H9 (cell line): ENCODE measurements around the gene RXFP1. TPM values are rescaled to one million over a fixed set of nuclear protein-coding genes. Genes with fewer than 3 reads are reported as not detected.

Source experiments
- DNase-seq: peaks from one replicate; pipeline ENCODE4 v3.0.0-alpha.2; 2017
- H2AFZ ChIP-seq: one replicate; pipeline ENCODE4 v1.6.1; 2013; ENCODE audit warnings: mild to moderate bottlenecking, low read length, control low read depth, moderate library complexity
- H2AK5ac ChIP-seq: 2 replicates; pipeline ENCODE4 v1.6.1; 2013; ENCODE audit warnings: low read length, control low read depth, mixed read lengths; ENCODE audit not compliant: insufficient read length
- H2BK120ac ChIP-seq: one replicate; pipeline ENCODE4 v1.6.1; 2013; ENCODE audit warnings: low read depth, mild to moderate bottlenecking, low read length, control low read depth, inconsistent platforms; ENCODE audit not compliant: poor library complexity, severe bottlenecking
- H2BK12ac ChIP-seq: 2 replicates; pipeline ENCODE4 v1.6.1; 2013; ENCODE audit warnings: low read length, control low read depth, mixed read lengths, low read depth; ENCODE audit not compliant: insufficient read length
- H2BK15ac ChIP-seq: 2 replicates; pipeline ENCODE4 v1.6.1; 2013; ENCODE audit warnings: low read depth, low read length, control low read depth
- H2BK20ac ChIP-seq: one replicate; pipeline ENCODE4 v1.6.1; 2013; ENCODE audit warnings: low read depth, mild to moderate bottlenecking, low read length, control low read depth, inconsistent platforms; ENCODE audit not compliant: poor library complexity, severe bottlenecking
- H2BK5ac ChIP-seq: 2 replicates; pipeline ENCODE4 v1.6.1; 2013; ENCODE audit warnings: low read length, control low read depth, mixed read lengths; ENCODE audit not compliant: insufficient read length
- H3K14ac ChIP-seq: 2 replicates; pipeline ENCODE4 v1.6.1; 2013; ENCODE audit warnings: low read length, control low read depth; ENCODE audit not compliant: insufficient read depth
- H3K18ac ChIP-seq: 2 replicates; pipeline ENCODE4 v1.6.1; 2013; ENCODE audit warnings: low read depth, mild to moderate bottlenecking, mixed read lengths, low read length, control low read depth; ENCODE audit not compliant: insufficient read length
- H3K23ac ChIP-seq: 2 replicates; pipeline ENCODE4 v1.6.1; 2013; ENCODE audit warnings: low read length, control low read depth, mixed read lengths, low read depth; ENCODE audit not compliant: insufficient read length
- H3K23me2 ChIP-seq: 2 replicates; pipeline ENCODE4 v1.6.1; 2013; ENCODE audit warnings: low read depth, mild to moderate bottlenecking, mixed read lengths, low read length, control low read depth; ENCODE audit not compliant: insufficient read length, poor library complexity, severe bottlenecking
- H3K27ac ChIP-seq: 2 replicates; pipeline ENCODE4 v1.5.1; 2013; ENCODE audit warnings: low read length, control low read depth, mixed read lengths, low read depth; ENCODE audit not compliant: insufficient read length
- H3K27me3 ChIP-seq: 2 replicates; pipeline ENCODE4 v1.6.1; 2013; ENCODE audit warnings: low read length, control low read depth, inconsistent platforms; ENCODE audit not compliant: insufficient read depth
- H3K4ac ChIP-seq: 2 replicates; pipeline ENCODE4 v1.6.1; 2013; ENCODE audit warnings: low read depth, mild to moderate bottlenecking, control low read depth, inconsistent platforms, low read length, moderate library complexity
- H3K4me1 ChIP-seq: 2 replicates; pipeline ENCODE4 v1.6.1; 2013; ENCODE audit warnings: low read length, control low read depth, inconsistent platforms; ENCODE audit not compliant: insufficient read depth
- H3K4me2 ChIP-seq: 2 replicates; pipeline ENCODE4 v1.6.1; 2013; ENCODE audit warnings: low read length, control low read depth, mixed read lengths; ENCODE audit not compliant: insufficient read length, insufficient read depth
- H3K56ac ChIP-seq: 2 replicates; pipeline ENCODE4 v1.6.1; 2013; ENCODE audit warnings: low read depth, mild to moderate bottlenecking, mixed read lengths, low read length, control low read depth; ENCODE audit not compliant: insufficient read length
- H3K79me1 ChIP-seq: 2 replicates; pipeline ENCODE4 v1.6.1; 2013; ENCODE audit warnings: low read depth, mild to moderate bottlenecking, moderate library complexity, low read length, control low read depth, inconsistent platforms; ENCODE audit not compliant: insufficient read depth, poor library complexity, severe bottlenecking
- H3K79me2 ChIP-seq: 2 replicates; pipeline ENCODE4 v1.6.1; 2013; ENCODE audit warnings: low read length, control low read depth, inconsistent platforms; ENCODE audit not compliant: insufficient read depth
- H3K9ac ChIP-seq: 2 replicates; pipeline ENCODE4 v1.6.1; 2013; ENCODE audit warnings: low read length, control low read depth, mixed read lengths; ENCODE audit not compliant: insufficient read length; ENCODE audit errors: extremely low read depth
- H3K9me3 ChIP-seq: one replicate; pipeline ENCODE4 v1.6.1; 2013; ENCODE audit warnings: low read depth, low read length, inconsistent platforms; ENCODE audit not compliant: control insufficient read depth
- H3T11ph ChIP-seq: one replicate; pipeline ENCODE4 v1.6.1; 2013; ENCODE audit warnings: mild to moderate bottlenecking, low read length, control low read depth, inconsistent platforms
- H4K20me1 ChIP-seq: one replicate; pipeline ENCODE4 v1.6.1; 2013; ENCODE audit not compliant: control insufficient read depth, insufficient read length, insufficient read depth
- H4K5ac ChIP-seq: 2 replicates; pipeline ENCODE4 v1.6.1; 2013; ENCODE audit warnings: low read depth, mild to moderate bottlenecking, mixed read lengths, low read length, control low read depth; ENCODE audit not compliant: insufficient read length
- H4K8ac ChIP-seq: replicated peaks from 2 replicates; pipeline ENCODE4 v1.6.1; 2013; ENCODE audit warnings: low read length, control low read depth, mixed read lengths, low read depth; ENCODE audit not compliant: insufficient read length
- H4K91ac ChIP-seq: 2 replicates; pipeline ENCODE4 v1.6.1; 2013; ENCODE audit warnings: low read depth, mild to moderate bottlenecking, moderate library complexity, mixed read lengths, low read length, control low read depth; ENCODE audit not compliant: insufficient read length
- H3K27ac Mint-ChIP-seq, 3 experiments: 2 replicates in 2 of 3; 3 replicates in 1 of 3; pipeline ENCODE4 v1.8.0; 2020 to 2021; ENCODE audit warnings: mixed read lengths in 3 of 3, mild to moderate bottlenecking in 1 of 3, moderate library complexity in 1 of 3
- H3K27me3 Mint-ChIP-seq: 2 replicates; pipeline ENCODE4 v1.8.0; 2021; ENCODE audit warnings: low read depth, mild to moderate bottlenecking, moderate library complexity, mixed read lengths
- H3K36me3 Mint-ChIP-seq, 3 experiments: 2 replicates in 2 of 3; 3 replicates in 1 of 3; pipeline ENCODE4 v1.8.0; 2020 to 2021; ENCODE audit warnings: low read depth in 3 of 3, mixed read lengths in 3 of 3; ENCODE audit not compliant: insufficient read depth in 1 of 3
- H3K4me1 Mint-ChIP-seq, 2 experiments: 2 replicates each; pipeline ENCODE4 v1.8.0; 2020; ENCODE audit warnings: mixed read lengths in 2 of 2
- H3K4me3 Mint-ChIP-seq, 2 experiments: 2 replicates in 1 of 2; 3 replicates in 1 of 2; pipeline ENCODE4 v1.8.0; 2020 to 2021; ENCODE audit warnings: mild to moderate bottlenecking in 2 of 2, mixed read lengths in 2 of 2, moderate library complexity in 1 of 2
- H3K9me3 Mint-ChIP-seq, 2 experiments: 2 replicates in 1 of 2; 3 replicates in 1 of 2; pipeline ENCODE4 v1.8.0; 2020; ENCODE audit warnings: mild to moderate bottlenecking in 2 of 2, mixed read lengths in 2 of 2, moderate library complexity in 1 of 2
- CTCF ChIP-seq: fragments of 200-600 bp; sonication (generic); conservative IDR thresholded peaks from 3 replicates; pipeline ENCODE4 v1.8.0; 2021; ENCODE audit warnings: antibody characterized with exemption, mild to moderate bottlenecking
- WGBS: extraction: QIAGEN DNeasy Blood & Tissue Kit; methylation state at CpG from one replicate; pipeline ENCODE4 v1.1.7; 2013; ENCODE audit warnings: missing lambda C conversion rate, low lambda C conversion rate, mixed read lengths; ENCODE audit not compliant: insufficient read length; ENCODE audit errors: extremely low coverage; 5-methylcytosine and 5-hydroxymethylcytosine counted together
- total RNA-seq: library from RNA; stranded (reverse); gene quantifications from 2 replicates; pipeline ENCODE4 v1.2.1, GENCODE V29; 2021

Gene RXFP1
- total RNA-seq, 1 experiment from 2014 or later: 0.17 TPM

GRCh38 chr4:158688813-158689212 is 167.1 kb downstream of the RXFP1 start:
- no peak for DNase-seq
- H3K4me1 Mint-ChIP-seq: peaks cover 12 to 18% of the 10 kb centered on the region in 2 experiments
- peaks cover 0 to 4% (median 0%) of the 10 kb centered on the region in 3 experiments; a peak in 3 of 7 replicates for H3K36me3 Mint-ChIP-seq
- Histone ChIP-seq H2BK20ac (no peak overlapping the region), H3K79me2 (no peaks in the 10 kb centered on the region), H3K18ac (no peak overlapping the region), H3K4me1 (no peaks in the 10 kb centered on the region), H4K91ac (no peak overlapping the region), H2AK5ac (no peak overlapping the region), H3K27ac (no peak overlapping the region), H2AFZ (no peak overlapping the region), H3K23me2 (no peaks in the 10 kb centered on the region), H2BK5ac (no peak overlapping the region), H4K5ac (no peak overlapping the region), H3K14ac (no peak overlapping the region), H2BK12ac (no peak overlapping the region), H3K56ac (no peak overlapping the region), H3T11ph (no peak overlapping the region), H4K8ac (no peak overlapping the region), H3K4me2 (no peak overlapping the region), H4K20me1 (no peaks in the 10 kb centered on the region), H3K4ac (no peak overlapping the region), H2BK15ac (no peak overlapping the region), H3K23ac (no peak overlapping the region), H3K9ac (no peak overlapping the region), H3K9me3 (no peaks in the 10 kb centered on the region), H2BK120ac (no peak overlapping the region), H3K79me1 (no peaks in the 10 kb centered on the region), H3K27me3 (no peaks in the 10 kb centered on the region)
- no peaks in the 10 kb centered on the region for H3K27me3 Mint-ChIP-seq
- TF ChIP-seq CTCF: no peak
- no peak overlapping the region for H3K4me3 Mint-ChIP-seq
- no peaks in the 10 kb centered on the region for H3K9me3 Mint-ChIP-seq
- no peak overlapping the region for H3K27ac Mint-ChIP-seq
- no CpG with 5 or more reads among the region's 1 CpG for whole genome bisulfite sequencing

Other genes starting within 250 kb of the RXFP1 start
- gene C4orf46, start 150.0 kb downstream of the RXFP1 start, total RNA-seq: 19.6 and 22.0 TPM in 2 replicates
- gene ETFDH, start 150.4 kb downstream of the RXFP1 start, total RNA-seq: 11.9 and 12.8 TPM in 2 replicates
- 50.2 and 53.5 TPM in 2 replicates for gene PPID, start 201.5 kb downstream of the RXFP1 start, total RNA-seq
- gene FNIP2, start 247.1 kb downstream of the RXFP1 start, total RNA-seq: 9.6 and 11.4 TPM in 2 replicates